KMS-11 (cell line): ENCODE measurements around the gene ADD3.
A peak's percentile ranks its signal among the peaks of the same experiment; 100 is the strongest.

Source experiments
- H2AFZ ChIP-seq: fragments of 200-600 bp; sonication (generic); 2 replicates; pipeline ENCODE4 v1.6.1; 2016; ENCODE audit warnings: antibody characterized with exemption, mixed run types, low read depth
- H3K27ac ChIP-seq: fragments of 200-600 bp; sonication (generic); 2 replicates; pipeline ENCODE4 v1.6.1; 2016; ENCODE audit warnings: mild to moderate bottlenecking, mixed run types
- H3K27me3 ChIP-seq: fragments of 200-600 bp; sonication (generic); 2 replicates; pipeline ENCODE4 v1.6.1; 2017; ENCODE audit warnings: mild to moderate bottlenecking, low read depth, mixed run types, moderate library complexity; ENCODE audit not compliant: insufficient read depth
- H3K36me3 ChIP-seq: fragments of 200-600 bp; sonication (generic); 2 replicates; pipeline ENCODE4 v1.6.1; 2017; ENCODE audit warnings: mild to moderate bottlenecking, mixed run types; ENCODE audit not compliant: insufficient read depth
- H3K4me1 ChIP-seq: fragments of 200-600 bp; sonication (generic); 2 replicates; pipeline ENCODE4 v1.6.1; 2016; ENCODE audit warnings: mild to moderate bottlenecking, low read depth, mixed run types; ENCODE audit not compliant: poor library complexity, severe bottlenecking
- H3K4me2 ChIP-seq: fragments of 200-600 bp; sonication (generic); 2 replicates; pipeline ENCODE4 v1.7.0; 2016; ENCODE audit warnings: mild to moderate bottlenecking, mixed run types
- H3K4me3 ChIP-seq: fragments of 200-600 bp; sonication (generic); IDR thresholded peaks from 2 replicates; pipeline ENCODE4 v1.6.1; 2017; ENCODE audit warnings: low read depth, low read length, mixed read lengths; ENCODE audit not compliant: insufficient read depth
- H3K79me2 ChIP-seq: fragments of 200-600 bp; sonication (generic); 2 replicates; pipeline ENCODE4 v1.6.1; 2016; ENCODE audit warnings: low read depth, mixed run types; ENCODE audit not compliant: insufficient read depth
- H3K9ac ChIP-seq: fragments of 200-600 bp; sonication (generic); 2 replicates; pipeline ENCODE4 v1.6.1; 2016; ENCODE audit warnings: mild to moderate bottlenecking, mixed run types
- H4K20me1 ChIP-seq: fragments of 200-600 bp; sonication (generic); 2 replicates; pipeline ENCODE4 v1.6.1; 2016; ENCODE audit warnings: mild to moderate bottlenecking, mixed run types; ENCODE audit not compliant: insufficient read depth
- TF ChIP-seq, protein P1 (sequence below): fragments of 200-600 bp; sonication (generic); conservative IDR thresholded peaks from 2 replicates; pipeline ENCODE4 v1.6.1; 2017; ENCODE audit warnings: low read depth, mild to moderate bottlenecking, antibody characterized with exemption, low read length, moderate library complexity, mixed read lengths

Gene ADD3

DNA sequence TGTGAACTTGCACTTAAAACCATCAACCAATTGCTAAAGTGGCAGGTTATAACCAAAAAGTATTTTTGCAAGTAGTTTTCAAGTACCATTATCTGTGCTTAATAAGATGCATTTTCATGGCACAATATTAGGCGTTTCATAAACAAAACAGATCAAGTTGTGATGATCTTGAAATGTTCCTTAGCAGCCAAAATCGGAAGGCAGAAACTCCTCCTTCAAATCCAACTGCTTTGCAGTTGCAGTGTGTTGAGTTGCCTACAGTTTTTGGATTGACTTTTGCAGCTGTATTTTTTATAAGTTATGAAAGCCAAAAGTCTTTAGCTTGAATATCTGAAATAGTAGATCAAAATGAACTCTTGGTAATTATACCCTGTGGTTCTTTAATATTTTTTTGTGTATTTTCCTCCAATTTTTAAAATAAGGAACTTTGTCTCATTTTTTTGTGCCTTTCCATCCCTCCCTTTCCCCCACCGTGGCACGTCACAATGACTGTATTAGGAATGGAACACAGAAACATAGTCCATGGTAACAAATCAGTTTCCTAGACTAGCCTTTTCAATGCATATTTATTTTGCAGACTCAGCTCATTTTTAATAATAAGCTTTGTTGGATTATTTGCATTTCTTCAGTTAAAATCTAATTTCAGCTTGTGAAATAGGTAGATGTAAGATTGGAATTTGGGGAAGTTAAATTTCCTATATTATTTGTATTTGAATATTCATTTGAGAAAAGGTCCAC is 80.8 kb downstream of the ADD3 start:
- Histone ChIP-seq H3K9ac (no peak overlapping the region), H3K4me2 (no peak overlapping the region), H2AFZ (no peak overlapping the region), H3K79me2 (no peaks in the 10 kb centered on the region; the same call in 1 of the 2 replicates), H3K4me3 (no peak overlapping the region), H3K27me3 (no peaks in the 10 kb centered on the region), H3K27ac (no peak overlapping the region), H3K4me1 (peaks cover 24% of the 10 kb centered on the region), H3K36me3 (no peaks in the 10 kb centered on the region), H4K20me1 (no peaks in the 10 kb centered on the region)
- TF ChIP-seq, protein P1, sequence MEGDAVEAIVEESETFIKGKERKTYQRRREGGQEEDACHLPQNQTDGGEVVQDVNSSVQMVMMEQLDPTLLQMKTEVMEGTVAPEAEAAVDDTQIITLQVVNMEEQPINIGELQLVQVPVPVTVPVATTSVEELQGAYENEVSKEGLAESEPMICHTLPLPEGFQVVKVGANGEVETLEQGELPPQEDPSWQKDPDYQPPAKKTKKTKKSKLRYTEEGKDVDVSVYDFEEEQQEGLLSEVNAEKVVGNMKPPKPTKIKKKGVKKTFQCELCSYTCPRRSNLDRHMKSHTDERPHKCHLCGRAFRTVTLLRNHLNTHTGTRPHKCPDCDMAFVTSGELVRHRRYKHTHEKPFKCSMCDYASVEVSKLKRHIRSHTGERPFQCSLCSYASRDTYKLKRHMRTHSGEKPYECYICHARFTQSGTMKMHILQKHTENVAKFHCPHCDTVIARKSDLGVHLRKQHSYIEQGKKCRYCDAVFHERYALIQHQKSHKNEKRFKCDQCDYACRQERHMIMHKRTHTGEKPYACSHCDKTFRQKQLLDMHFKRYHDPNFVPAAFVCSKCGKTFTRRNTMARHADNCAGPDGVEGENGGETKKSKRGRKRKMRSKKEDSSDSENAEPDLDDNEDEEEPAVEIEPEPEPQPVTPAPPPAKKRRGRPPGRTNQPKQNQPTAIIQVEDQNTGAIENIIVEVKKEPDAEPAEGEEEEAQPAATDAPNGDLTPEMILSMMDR, result no peak

DNA sequence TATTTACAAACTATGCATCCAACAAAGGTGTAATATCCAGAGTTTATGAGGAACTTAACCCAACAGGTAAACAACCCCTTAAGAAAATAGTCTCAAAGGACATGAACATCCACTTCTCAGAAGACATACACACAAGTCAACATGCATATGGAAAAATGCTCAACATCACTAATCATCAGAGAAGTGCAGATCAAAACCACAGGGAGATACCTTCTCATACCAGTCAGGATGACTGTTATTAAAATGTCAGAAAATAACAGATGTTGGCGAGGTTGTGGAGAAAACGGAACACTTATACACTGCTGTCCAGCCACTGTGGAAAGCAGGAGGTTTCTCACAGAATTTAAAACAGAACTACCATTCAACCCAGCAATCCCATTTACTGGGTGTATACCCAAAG is 84.0 kb downstream of the ADD3 start:
- Histone ChIP-seq H2AFZ (no peak overlapping the region), H3K4me1 (peaks cover 28% of the 10 kb centered on the region), H3K9ac (no peak overlapping the region), H3K27me3 (no peaks in the 10 kb centered on the region), H4K20me1 (no peaks in the 10 kb centered on the region), H3K4me3 (no peak overlapping the region), H3K79me2 (peaks cover 7% of the 10 kb centered on the region; the same call in 1 of the 2 replicates), H3K4me2 (no peak overlapping the region), H3K27ac (no peak overlapping the region), H3K36me3 (no peaks in the 10 kb centered on the region)
- TF ChIP-seq, protein P1, result no peak

DNA sequence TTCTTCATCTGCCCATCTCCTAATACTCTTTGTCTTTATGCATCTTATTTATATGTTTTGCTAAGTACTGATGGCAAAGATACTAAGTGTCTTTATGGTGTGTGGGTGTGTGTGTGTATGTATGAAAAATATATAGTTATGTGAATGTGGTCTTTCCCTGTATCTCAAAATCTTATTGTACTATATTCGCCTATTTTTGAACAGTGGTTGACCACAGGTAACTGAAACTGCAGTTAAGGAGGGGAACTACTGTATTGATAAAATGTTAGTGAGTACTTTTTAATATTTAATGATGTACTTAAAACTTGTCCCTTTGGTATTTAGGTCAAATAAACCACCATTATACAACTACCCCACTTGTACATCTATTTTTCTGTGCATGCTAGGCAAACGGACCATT is 85.9 kb downstream of the ADD3 start:
- Histone ChIP-seq H3K4me1 (peaks cover 28% of the 10 kb centered on the region), H3K79me2 (peaks cover 8% of the 10 kb centered on the region; the same call in 1 of the 2 replicates), H3K9ac (no peak overlapping the region), H3K27me3 (no peaks in the 10 kb centered on the region), H4K20me1 (no peaks in the 10 kb centered on the region), H2AFZ (no peak overlapping the region), H3K27ac (no peak overlapping the region; the same call in 1 of the 2 replicates), H3K4me2 (peak overlapping the region; percentile 53), H3K36me3 (no peaks in the 10 kb centered on the region), H3K4me3 (no peak overlapping the region)
- TF ChIP-seq, protein P1, result no peak

DNA sequence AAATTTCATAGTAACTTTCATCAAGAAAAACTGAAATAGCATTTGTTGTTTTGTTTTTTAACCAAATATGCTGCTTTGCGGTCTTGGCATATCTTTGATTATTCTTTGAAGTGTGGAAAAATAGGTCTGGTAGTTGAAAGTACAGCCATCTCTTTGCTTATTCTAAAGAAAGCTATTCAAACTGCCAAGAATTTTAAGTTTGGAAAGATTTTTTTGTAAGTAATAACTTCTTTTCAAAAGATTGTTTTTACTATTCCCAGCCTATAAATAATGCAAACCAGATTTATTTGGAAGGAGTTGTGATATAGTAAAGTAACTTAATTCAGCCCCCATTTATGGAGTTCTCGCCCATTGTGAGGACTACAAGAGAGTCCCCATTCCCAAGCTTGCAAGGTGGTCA is 87.0 kb downstream of the ADD3 start:
- H3K4me3 ChIP-seq, result no peak overlapping the region
- no peak overlapping the region for H3K27ac ChIP-seq
- peaks cover 8% of the 10 kb centered on the region; the same call in 1 of the 2 replicates for H3K79me2 ChIP-seq
- TF ChIP-seq, protein P1, result no peak
- H3K4me2 ChIP-seq, result no peak overlapping the region
- H3K9ac ChIP-seq, result no peak overlapping the region
- no peaks in the 10 kb centered on the region for H3K27me3 ChIP-seq
- no peak overlapping the region for H2AFZ ChIP-seq
- H4K20me1 ChIP-seq, result no peaks in the 10 kb centered on the region
- peaks cover 28% of the 10 kb centered on the region for H3K4me1 ChIP-seq
- H3K36me3 ChIP-seq, result no peaks in the 10 kb centered on the region
